Pancreas (tissue), 10 donors: ENCODE data around the gene TMEM131L. TPM values are rescaled to one million over a fixed set of nuclear protein-coding genes. Genes with fewer than 3 reads are reported as not detected.
A peak's percentile ranks its signal among the peaks of the same experiment; 100 is the strongest.
"Not testable (repeated sequence)": the region's sequence is repeated elsewhere in the genome, so short reads cannot be mapped to it uniquely, and the experiment has no call there.

Source experiments
- ATAC-seq, 4 donors: fragments of 200-7000 bp; cut with Tn5 transposase; one replicate each; pipeline versions ENCODE4 v1.8.0 to v1.9.1; 2020; ENCODE audit warnings: mild to moderate bottlenecking in 4 of 4, moderate library complexity in 4 of 4
- DNase-seq, 6 donors: peaks; one replicate each; pipeline ENCODE4 v3.0.0-alpha.2; 2020
- FAIRE-seq: peaks from 2 replicates; lab custom pipeline; 2012; peaks lifted over from hg19 to GRCh38; lab: Jason Lieb, UNC
- H3K27ac ChIP-seq, 4 donors: fragments of 200-600 bp; sonication (generic); 1 replicate in 3 of 4; 2 replicates in 1 of 4; pipeline versions ENCODE4 v1.5.0 to v1.8.0; 2020
- H3K27me3 ChIP-seq, 4 donors: fragments of 200-600 bp; one replicate each; pipeline ENCODE4 v1.8.0; 2021
- H3K36me3 ChIP-seq, 3 donors: fragments of 200-600 bp; sonication (generic) in 1 of 3; one replicate each; pipeline versions ENCODE4 v1.5.0 to v1.8.0; 2020 to 2021
- H3K4me1 ChIP-seq, 3 donors: fragments of 200-600 bp; one replicate each; pipeline ENCODE4 v1.8.0; 2021
- H3K4me3 ChIP-seq, 4 donors: fragments of 200-600 bp; sonication (generic) in 2 of 4; one replicate each; pipeline versions ENCODE4 v1.5.0 to v1.8.0; 2020 to 2021
- H3K9me3 ChIP-seq, 4 donors: fragments of 200-600 bp; one replicate each; pipeline ENCODE4 v1.8.0; 2021
- CTCF ChIP-seq, 4 donors: fragments of 200-600 bp; sonication (generic) in 3 of 4; IDR thresholded peaks; one replicate each; pipeline versions ENCODE4 v1.5.0 to v1.8.0; 2021; ENCODE audit warnings: antibody characterized with exemption in 4 of 4
- WGBS, 2 donors: extraction: QIAGEN DNeasy Blood & Tissue Kit; methylation state at CpG; one replicate each; pipeline ENCODE4 v1.1.7; 2013; 5-methylcytosine and 5-hydroxymethylcytosine counted together
- intact Hi-C, 3 donors: fragments of 100-400 bp; cut with DNase I; formaldehyde crosslinking; loops; one replicate each; pipeline versions ENCODE4 v1.11.1 to v1.14.2; 2022
- polyA plus RNA-seq, 2 donors: library from polyadenylated mRNA; stranded (reverse); fragments of 200-250 nt; gene quantifications; one replicate each; pipeline ENCODE4 v1.2.3, GENCODE V29; 2013
- total RNA-seq, 6 donors: library from RNA; stranded (reverse); fragmentation: NEBNext Ultra II Directional in 4 of 6; extraction: Animal tissue kit (Norgen Biotek cat#: 25700) in 4 of 6; gene quantifications; one replicate each; pipeline versions ENCODE4 v1.2.1 to v1.2.4, GENCODE V29; 2021 to 2023
- donor health status: healthy with polysubstance abuse.
- donor health status: DM: no; HTN: no; CAD: no; lungs with moderate emphysema.
- donor health status: DM: no; HTN: no; CAD: no.
- donor health status: control.
- donor health status: control.
- donor health status: Bipolar disorder and iron deficiency.
- donor health status: DM: yes; HTN: yes; CAD: no.
- donor health status: DM: no; HTN: no; CAD: no.
- donor health status: DM: no; HTN: no; CAD: no.
- donor health status: DM: yes; HTN: yes; CAD: no.

TMEM131L gene
- total and polyA plus RNA-seq, 8 donors = 9.4 to 29.5 (median 20.1) TPM

DNA sequence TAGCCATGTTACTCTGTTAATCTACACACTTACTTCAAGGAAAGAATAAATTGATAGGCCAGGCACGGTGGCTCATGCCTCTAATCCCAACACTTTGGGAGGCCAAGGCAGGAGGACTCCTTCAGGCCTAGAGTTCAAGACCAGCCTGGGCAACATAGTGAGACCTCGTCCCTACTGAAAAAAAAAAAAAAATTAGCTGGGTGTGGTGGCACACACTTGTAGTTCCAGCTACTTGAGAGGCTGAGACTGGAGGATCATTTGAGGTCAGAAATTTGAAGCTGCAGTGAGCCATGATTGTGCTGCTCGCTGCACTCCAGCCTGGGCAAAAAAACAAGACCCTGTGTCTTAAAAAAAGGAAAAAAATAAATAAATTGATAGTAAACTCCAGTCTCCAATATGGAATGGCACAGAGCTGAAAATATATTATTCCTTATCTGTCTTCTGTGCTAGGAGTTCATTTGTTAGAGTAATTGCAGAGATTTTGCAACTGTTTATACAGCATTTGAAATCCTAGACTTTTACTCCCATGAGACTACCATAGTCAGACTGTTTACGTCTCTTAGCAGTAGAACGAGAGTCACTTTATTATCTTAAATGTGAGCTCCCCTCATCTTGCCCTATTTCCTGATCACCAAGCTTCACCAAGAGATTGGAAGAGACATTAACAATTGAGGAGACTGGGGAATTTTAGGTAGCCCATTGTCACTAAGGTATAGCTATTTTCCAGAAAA, 18.8 kb upstream of the TMEM131L start:
- no peak overlapping the region for H3K27ac ChIP-seq
- no peaks in the 10 kb centered on the region for H3K9me3 ChIP-seq
- WGBS, 2 donors = 80 to 83% methylated on average over 5 of the region's 5 CpGs
- H3K36me3 ChIP-seq = no peaks in the 10 kb centered on the region
- TF ChIP-seq CTCF (IDR thresholded peaks at IDR 0.05) = no peak
- H3K27me3 ChIP-seq = no peaks in the 10 kb centered on the region
- no peak for DNase-seq
- peaks cover 3 to 5% (median 5%) of the 10 kb centered on the region in 3 donors for H3K4me1 ChIP-seq
- FAIRE-seq = no peak
- peak in 1 of 4 donors; percentile 10 for ATAC-seq
- intact Hi-C loops = no loop called here
- no peak overlapping the region for H3K4me3 ChIP-seq

DNA sequence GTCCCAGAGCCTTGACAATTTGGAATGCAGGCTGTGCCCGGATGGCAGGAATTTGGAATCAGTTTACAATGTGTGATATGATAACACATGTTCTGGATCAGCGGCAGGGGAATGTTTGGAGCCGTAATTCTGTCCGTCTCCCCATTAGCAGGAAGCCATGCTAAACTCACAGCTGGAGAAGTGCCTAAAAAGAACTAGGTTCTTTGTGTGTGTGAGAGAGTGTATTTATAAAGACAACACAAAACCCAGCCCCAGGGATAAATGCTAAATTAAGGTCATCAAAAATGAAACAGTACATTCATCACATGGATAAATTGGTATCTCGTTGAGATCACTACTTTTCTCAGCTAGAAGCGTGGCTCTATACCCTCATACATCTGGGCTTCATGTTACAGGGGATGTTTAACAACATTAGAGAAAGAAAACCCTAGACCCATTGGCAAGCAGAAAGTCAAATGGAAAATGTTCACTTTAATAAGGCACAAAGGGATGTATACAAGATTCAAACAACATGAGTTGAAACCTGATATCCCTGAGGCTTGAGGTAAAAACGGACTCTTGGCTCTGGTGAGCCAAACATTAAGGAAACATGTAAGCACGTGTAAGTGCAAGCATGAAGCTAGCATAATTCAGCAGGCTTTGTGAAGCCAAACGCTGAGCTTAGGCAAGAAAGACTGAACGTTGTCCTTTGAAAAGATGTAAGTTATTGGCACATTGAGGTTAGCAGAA, 18.0 kb upstream of the TMEM131L start:
- FAIRE-seq (no peak), ATAC-seq (no peak), DNase-seq (no peak)
- no peaks in the 10 kb centered on the region for H3K9me3 ChIP-seq
- TF ChIP-seq CTCF (IDR thresholded peaks at IDR 0.05) = no peak
- H3K27me3 ChIP-seq = no peaks in the 10 kb centered on the region
- no peaks in the 10 kb centered on the region for H3K36me3 ChIP-seq
- H3K4me1 ChIP-seq = peaks cover 3 to 11% (median 5%) of the 10 kb centered on the region in 3 donors
- H3K4me3 ChIP-seq = no peak overlapping the region
- intact Hi-C loops = no loop called here
- no peak overlapping the region for H3K27ac ChIP-seq
- WGBS, 2 donors = 34 to 44% methylated on average over 10 of the region's 10 CpGs

GRCh38 chr4:153449338-153449737, 16.8 kb upstream of the TMEM131L start:
- Histone ChIP-seq H3K4me3 (no peak overlapping the region), H3K4me1 (peaks cover 9 to 13% (median 11%) of the 10 kb centered on the region in 3 donors), H3K9me3 (no peaks in the 10 kb centered on the region), H3K27ac (no peak overlapping the region), H3K36me3 (no peaks in the 10 kb centered on the region), H3K27me3 (no peaks in the 10 kb centered on the region)
- FAIRE-seq (no peak), DNase-seq (no peak), ATAC-seq (no peak)
- intact Hi-C loops = no loop called here
- no peak for TF ChIP-seq CTCF (IDR thresholded peaks at IDR 0.05)
- WGBS, 2 donors = 95 to 100% methylated on average over 1 of the region's 1 CpG

DNA sequence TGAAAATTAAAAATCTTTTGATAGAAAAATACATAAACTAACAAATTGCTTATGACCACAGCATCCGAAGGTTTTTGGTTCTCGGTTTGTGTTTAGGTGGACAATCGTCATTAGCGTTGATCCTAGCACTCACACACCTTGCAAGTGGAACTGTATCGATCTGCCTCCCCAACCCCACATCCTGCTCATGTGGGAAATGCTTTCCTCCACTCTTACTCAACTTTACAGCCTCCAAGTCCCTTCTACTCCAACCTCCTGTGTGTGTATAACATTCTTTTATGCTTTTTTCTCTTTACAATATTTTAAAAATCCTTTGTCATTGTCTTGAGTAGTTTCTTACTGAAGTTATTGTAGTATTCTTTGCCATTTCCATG, 15.6 kb upstream of the TMEM131L start:
- Histone ChIP-seq H3K9me3 (no peaks in the 10 kb centered on the region), H3K4me1 (peaks cover 9 to 13% (median 11%) of the 10 kb centered on the region in 3 donors), H3K27me3 (no peaks in the 10 kb centered on the region), H3K4me3 (no peak overlapping the region), H3K27ac (no peak overlapping the region), H3K36me3 (no peaks in the 10 kb centered on the region)
- WGBS, 2 donors = 90 to 91% methylated on average over 5 of the region's 5 CpGs
- DNase-seq = no peak
- no peak for FAIRE-seq
- ATAC-seq = no peak
- TF ChIP-seq CTCF (IDR thresholded peaks at IDR 0.05) = no peak
- intact Hi-C loops = no loop called here

GRCh38 chr4:153451145-153451544, 15.0 kb upstream of the TMEM131L start:
- H3K27me3 ChIP-seq, DNase-seq, H3K36me3 ChIP-seq, intact Hi-C loops, H3K27ac ChIP-seq, FAIRE-seq, ATAC-seq, H3K4me3 ChIP-seq, H3K9me3 ChIP-seq: not testable (repeated sequence)
- H3K4me1 ChIP-seq = peaks cover 9 to 13% (median 11%) of the 10 kb centered on the region in 3 donors
- WGBS, 2 donors = 89 to 94% methylated on average over 13 of the region's 13 CpGs
